C4-2B (cell line): ENCODE results near the gene SLC2A4RG.

Experiments used
- H3K27ac ChIP-seq: fragments of 450-650 bp; 2 replicates; pipeline ENCODE4 v1.5.1; 2017
- ZFX ChIP-seq: fragments of 450-650 bp; IDR thresholded peaks from 2 replicates; pipeline ENCODE4 v1.6.1; 2017
- TF ChIP-seq, protein P1 (sequence below): fragments of 450-650 bp; conservative IDR thresholded peaks from 2 replicates; pipeline ENCODE4 v1.5.1; 2017; ENCODE audit warnings: mild to moderate bottlenecking

SLC2A4RG gene

DNA sequence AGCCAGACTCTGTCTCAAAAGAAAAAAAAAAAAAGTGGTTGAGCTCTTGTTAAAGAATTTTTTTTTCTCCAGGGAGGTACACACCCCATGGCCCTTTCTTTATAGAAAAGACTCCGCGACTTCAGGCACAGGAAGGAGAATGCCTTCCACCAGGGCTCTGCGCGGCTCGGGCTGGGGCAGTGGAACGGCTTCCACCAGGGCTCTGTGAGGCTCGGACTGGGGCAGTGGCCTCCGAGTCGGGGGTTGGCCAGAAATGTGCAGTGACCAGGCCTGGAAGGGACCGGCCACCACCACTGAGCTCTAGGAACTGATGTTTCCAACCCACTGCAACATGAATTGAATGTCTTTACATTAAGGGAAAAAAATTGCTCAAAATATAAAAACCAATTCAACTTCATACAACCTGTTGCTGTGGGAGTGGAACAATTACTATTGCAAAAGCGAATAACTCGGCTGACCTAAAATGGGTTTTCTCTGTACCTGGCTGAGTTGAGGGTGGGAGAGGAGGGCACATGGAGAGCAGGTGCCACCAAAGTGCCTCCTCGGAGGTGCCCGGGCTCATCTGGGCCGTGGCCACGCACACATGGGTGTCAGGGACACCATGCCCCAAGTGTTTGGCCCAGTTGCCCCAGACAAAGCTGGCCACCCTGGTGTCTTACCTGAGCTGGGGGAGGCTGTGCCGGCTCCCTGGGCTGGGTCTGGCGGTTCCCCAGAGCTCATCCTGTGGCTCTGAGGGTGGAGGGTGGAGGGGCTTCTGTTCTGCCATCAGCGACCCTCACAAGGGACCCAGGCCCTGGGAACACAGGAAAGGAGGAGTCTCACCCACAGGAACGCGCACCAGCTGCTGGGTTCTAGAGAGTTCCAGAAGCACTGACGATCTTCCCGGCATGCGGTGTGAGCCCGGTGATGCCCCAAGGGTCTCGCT lies 29.3 kb downstream of the SLC2A4RG start:
- H3K27ac ChIP-seq = no peak overlapping the region
- no peak for TF ChIP-seq ZFX
- TF ChIP-seq, protein P1, sequence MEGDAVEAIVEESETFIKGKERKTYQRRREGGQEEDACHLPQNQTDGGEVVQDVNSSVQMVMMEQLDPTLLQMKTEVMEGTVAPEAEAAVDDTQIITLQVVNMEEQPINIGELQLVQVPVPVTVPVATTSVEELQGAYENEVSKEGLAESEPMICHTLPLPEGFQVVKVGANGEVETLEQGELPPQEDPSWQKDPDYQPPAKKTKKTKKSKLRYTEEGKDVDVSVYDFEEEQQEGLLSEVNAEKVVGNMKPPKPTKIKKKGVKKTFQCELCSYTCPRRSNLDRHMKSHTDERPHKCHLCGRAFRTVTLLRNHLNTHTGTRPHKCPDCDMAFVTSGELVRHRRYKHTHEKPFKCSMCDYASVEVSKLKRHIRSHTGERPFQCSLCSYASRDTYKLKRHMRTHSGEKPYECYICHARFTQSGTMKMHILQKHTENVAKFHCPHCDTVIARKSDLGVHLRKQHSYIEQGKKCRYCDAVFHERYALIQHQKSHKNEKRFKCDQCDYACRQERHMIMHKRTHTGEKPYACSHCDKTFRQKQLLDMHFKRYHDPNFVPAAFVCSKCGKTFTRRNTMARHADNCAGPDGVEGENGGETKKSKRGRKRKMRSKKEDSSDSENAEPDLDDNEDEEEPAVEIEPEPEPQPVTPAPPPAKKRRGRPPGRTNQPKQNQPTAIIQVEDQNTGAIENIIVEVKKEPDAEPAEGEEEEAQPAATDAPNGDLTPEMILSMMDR = no peak

DNA sequence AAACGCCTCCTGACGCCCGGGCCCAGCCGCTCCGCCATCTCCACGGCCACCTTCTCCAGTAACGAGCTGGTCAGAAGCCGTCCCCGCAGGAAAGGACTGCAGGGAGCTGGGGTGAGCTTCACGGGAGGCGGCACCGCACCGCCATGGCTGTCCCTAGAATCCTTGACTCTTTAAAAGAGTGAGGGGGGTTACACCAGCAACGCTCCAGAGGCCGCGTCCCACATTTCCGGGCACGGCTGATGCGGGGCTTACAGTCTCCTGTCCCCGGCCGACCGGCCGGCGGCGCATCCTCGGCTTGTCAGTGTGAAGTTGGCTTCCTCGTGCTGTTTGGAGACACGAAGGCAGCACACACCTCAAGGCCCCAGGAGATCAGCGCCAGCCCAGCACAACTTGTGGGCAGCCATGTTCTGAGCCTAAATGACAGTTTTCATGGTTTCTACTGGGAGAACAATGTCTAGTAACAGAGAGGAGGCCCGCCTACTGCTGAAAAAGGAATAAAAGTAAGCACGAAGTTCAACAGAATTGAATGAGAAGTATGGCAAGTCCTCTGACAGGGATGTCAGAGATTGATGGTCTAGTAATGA lies 30.4 kb downstream of the SLC2A4RG start:
- H3K27ac ChIP-seq = no peak overlapping the region
- no peak for TF ChIP-seq ZFX
- TF ChIP-seq, protein P1 = no peak

DNA sequence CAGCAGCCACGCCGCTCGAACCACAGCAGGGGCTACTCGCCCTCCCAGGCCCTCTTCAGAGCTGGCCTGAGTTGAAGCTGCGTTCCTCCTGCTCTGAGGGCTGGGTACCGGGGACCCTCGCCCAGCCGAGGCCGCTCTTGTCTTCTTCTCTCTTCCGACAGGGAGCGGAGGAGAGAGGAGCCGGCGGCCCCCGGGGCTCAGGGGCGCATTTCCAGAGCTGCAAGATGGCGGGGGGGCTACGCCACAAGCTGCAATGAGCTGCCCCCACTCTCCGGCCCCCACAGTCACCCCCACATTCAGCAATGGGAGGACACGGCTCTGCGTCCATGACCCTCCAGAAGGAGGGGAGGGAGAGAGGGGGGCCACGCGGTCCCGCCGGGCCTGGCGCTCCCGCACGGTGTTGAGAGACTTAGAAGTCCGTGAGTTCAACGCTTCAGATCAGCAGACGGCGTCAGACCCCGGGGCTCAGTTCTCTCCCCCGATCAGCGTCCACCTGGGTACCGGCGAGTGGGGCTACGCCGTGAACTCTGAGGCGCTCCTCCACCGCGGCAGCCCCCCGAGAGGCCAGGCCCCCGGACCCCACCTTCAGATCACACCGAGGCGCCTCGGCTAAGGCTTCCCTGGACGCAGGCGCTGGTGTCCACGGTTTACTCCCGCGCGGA lies 31.6 kb downstream of the SLC2A4RG start:
- no peak for TF ChIP-seq ZFX
- TF ChIP-seq, protein P1 = no peak
- H3K27ac ChIP-seq = no peak overlapping the region

DNA sequence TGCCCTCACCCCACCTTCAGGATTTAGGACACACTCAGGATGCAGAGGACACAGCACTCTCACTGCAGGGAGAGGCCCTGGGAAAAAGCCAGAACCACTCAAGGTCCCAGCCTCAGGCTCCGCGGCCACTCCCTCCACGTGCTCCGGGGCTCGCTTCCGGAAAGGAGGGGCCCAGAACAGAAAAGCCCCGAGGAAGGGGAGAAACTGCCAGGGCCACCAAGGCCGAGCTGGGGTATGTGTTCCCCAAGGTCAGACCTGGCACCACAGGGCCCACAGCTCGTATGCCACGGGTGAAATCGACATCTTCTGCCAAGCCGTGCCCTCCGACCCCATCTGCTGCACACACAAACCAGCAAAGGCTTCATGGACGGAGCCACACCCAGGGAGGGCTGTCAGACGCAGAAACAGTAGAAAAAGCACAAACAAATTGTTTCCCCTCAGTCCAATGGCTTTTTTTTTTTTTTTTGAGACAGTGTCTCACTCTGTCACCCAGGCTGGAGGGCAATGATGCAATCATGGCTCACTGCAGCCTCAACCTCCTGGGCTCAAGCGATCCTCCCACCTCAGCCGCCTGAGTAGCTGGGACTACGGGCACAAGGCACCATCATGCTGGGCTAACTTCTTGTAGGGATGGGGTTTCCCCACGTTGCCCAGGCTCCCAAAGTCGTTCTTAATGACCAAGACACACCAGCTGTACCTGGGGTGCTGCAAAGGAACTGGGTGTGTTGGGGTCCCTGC lies 33.4 kb downstream of the SLC2A4RG start:
- no peak for TF ChIP-seq ZFX
- TF ChIP-seq, protein P1 = no peak
- no peak overlapping the region for H3K27ac ChIP-seq

DNA sequence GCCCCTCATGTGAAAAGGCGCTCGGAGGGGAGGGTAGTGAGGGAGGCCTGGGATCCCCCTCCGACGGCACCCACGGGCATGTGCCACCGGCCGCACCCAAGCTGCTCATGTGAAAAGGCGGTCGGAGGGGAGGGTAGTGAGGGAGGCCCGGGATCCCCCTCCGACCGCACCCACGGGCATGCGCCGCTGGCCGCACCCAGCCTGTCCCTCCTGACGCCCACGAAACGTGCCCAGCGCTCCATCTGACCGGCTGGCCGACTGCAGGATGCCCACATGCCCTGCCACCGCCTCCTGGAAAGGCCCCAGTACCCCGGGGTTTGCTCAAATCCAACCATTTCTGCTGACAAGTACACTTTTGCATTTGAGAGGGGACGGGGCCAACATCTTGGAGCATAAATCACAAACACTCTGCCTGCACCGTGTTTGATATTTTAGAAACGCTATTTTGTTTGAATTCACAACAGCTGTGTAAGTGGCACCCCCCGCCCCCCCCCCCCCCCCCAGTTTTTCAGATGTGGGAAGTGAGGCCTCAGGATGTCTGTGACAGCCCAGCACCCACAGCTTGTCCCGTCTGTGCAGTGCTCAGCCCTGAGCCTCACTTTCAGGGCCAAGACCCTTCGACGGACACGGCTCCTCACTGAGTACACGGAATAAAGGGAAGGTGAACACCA lies 34.1 kb downstream of the SLC2A4RG start:
- TF ChIP-seq, protein P1 = no peak
- TF ChIP-seq ZFX = no peak
- no peak overlapping the region for H3K27ac ChIP-seq

DNA sequence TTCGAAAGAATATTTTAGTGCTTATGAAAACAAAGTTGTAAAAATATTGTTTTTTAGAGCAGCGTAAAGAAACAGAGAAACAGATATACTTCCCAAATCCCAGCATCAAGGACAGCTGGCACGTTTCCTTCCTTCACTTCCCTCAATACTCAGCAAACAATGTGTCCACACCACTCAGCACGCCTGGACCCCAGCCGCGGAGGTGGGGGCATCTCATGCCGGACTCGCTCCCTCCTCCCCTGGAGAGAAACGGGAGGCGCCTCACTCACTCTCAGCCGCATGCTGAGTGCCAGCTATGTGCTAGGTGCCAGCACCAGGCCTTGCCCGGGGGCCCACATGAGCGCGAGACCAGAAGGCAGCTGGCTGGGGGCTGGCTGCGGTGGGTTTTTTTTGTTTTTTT lies 34.7 kb downstream of the SLC2A4RG start:
- no peak overlapping the region for H3K27ac ChIP-seq
- TF ChIP-seq, protein P1 = no peak
- TF ChIP-seq ZFX = no peak
